GM12891 (cell line): ENCODE results near the gene PRKACG.
"Not testable (repeated sequence)": the region's sequence is repeated elsewhere in the genome, so short reads cannot be mapped to it uniquely, and the experiment has no call there.

ENCODE experiments used
- POLR2A ChIP-seq: IDR thresholded peaks from 2 replicates; pipeline ENCODE4 v1.6.1; 2011; ENCODE audit warnings: low read depth, low read length, control low read depth
- POLR2AphosphoS5 ChIP-seq: IDR thresholded peaks from 2 replicates; pipeline ENCODE4 v1.6.1; 2011; ENCODE audit warnings: low read depth, low read length, control low read depth

GRCh38 chr9:68986949-68987348 is 27.0 kb downstream of the PRKACG start:
- TF ChIP-seq POLR2A, POLR2AphosphoS5: not testable (repeated sequence)
